Right lobe of liver (tissue), 4 donors: ENCODE data around the gene TOR1B.

Source experiments
- CTCF ChIP-seq, 4 donors: fragments of 200-600 bp in 3 of 4; fragments of 450-650 bp in 1 of 4; IDR thresholded peaks; one replicate each; pipeline versions ENCODE4 v1.5.1 to v1.8.0; 2016 to 2022; ENCODE audit warnings: antibody characterized with exemption in 4 of 4, mild to moderate bottlenecking in 2 of 4
- POLR2A ChIP-seq: fragments of 450-650 bp; IDR thresholded peaks from one replicate; pipeline ENCODE4 v1.6.1; 2017; ENCODE audit warnings: antibody characterized with exemption, mild to moderate bottlenecking
- donor health status: DM: no; HTN: no; CAD: no.
- donor health status: DM: no; HTN: no; CAD: no.
- donor health status: DM: no; HTN: yes; CAD: no.

- TF ChIP-seq CTCF (IDR thresholded peaks at IDR 0.05) (no peak), POLR2A (no peak)
These were observed 26.0 kb downstream of the TOR1B start for GRCh38 chr9:129828969-129829368.
